Measurements from ENCODE around the gene ABCF1. TPM values are rescaled to one million over a fixed set of nuclear protein-coding genes. Genes with fewer than 3 reads are reported as not detected.

Gene ABCF1
- polyA plus RNA-seq, 3 donors = 7.5 to 19.8 (median 14.6) TPM

DNA sequence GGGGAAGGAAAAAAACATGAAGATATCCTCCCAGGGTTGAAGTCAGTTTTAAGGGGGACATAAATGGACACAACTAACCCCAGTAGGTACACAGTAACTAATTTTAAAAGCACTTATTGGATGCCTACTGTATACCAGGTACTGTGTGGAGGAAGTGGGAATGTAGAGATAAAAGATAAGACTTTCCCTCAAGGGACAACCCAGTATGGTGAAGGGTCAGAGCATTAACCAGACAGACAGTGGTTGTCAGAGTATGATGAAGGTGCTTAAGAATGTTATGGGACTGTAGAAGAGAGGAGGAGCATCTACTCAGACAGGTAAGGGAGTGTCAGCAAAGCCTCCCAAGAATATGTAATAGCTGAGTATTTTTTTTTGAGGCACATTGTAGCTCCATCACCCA lies 906 bp downstream of the ABCF1 start:
- Histone ChIP-seq H3K36me3 (replicated peaks in 1 of 2; ENCODE audit: control insufficient read depth in 1 of 2, insufficient read depth in 2 of 2, low read length in 2 of 2) (peaks cover 7 to 30% of the 10 kb centered on the region in 2 donors), H4K20me1 (ENCODE audit: insufficient read depth, low read length) (peaks cover 56% of the 10 kb centered on the region), H3K27ac (ENCODE audit: low read depth in 1 of 2, low read length in 2 of 2) (peak overlapping the region in 1 of 2 donors; percentile 97), H3K4me2 (replicated peaks; ENCODE audit: extremely low read depth, low read length, poor library complexity, severe bottlenecking) (peak overlapping the region; percentile 92), H3K79me2 (ENCODE audit: insufficient read depth, low read length) (peaks cover 58% of the 10 kb centered on the region), H3K9me3 (replicated peaks in 1 of 2; ENCODE audit: control insufficient read depth in 1 of 2, insufficient read depth in 1 of 2, low read length in 2 of 2) (no peaks in the 10 kb centered on the region), H3K9ac (ENCODE audit: insufficient read depth, low read length, poor library complexity, severe bottlenecking) (peak overlapping the region; percentile 83), H3K4me1 (ENCODE audit: control insufficient read depth in 1 of 2, insufficient read depth in 2 of 2, low read length in 2 of 2) (peaks cover 23 to 33% of the 10 kb centered on the region in 2 donors), H3K27me3 (ENCODE audit: control insufficient read depth in 2 of 2, insufficient read depth in 2 of 2, low read length in 2 of 2) (no peaks in the 10 kb centered on the region), H2AFZ (ENCODE audit: insufficient read depth, low read depth, low read length, poor library complexity, severe bottlenecking) (no peak overlapping the region), H3K4me3 (replicated peaks in 1 of 3; ENCODE audit: low read depth in 2 of 3, low read length in 3 of 3) (peak overlapping the region in 2 of 3 experiments; percentile 76 to 87)
- TF ChIP-seq, protein P1, sequence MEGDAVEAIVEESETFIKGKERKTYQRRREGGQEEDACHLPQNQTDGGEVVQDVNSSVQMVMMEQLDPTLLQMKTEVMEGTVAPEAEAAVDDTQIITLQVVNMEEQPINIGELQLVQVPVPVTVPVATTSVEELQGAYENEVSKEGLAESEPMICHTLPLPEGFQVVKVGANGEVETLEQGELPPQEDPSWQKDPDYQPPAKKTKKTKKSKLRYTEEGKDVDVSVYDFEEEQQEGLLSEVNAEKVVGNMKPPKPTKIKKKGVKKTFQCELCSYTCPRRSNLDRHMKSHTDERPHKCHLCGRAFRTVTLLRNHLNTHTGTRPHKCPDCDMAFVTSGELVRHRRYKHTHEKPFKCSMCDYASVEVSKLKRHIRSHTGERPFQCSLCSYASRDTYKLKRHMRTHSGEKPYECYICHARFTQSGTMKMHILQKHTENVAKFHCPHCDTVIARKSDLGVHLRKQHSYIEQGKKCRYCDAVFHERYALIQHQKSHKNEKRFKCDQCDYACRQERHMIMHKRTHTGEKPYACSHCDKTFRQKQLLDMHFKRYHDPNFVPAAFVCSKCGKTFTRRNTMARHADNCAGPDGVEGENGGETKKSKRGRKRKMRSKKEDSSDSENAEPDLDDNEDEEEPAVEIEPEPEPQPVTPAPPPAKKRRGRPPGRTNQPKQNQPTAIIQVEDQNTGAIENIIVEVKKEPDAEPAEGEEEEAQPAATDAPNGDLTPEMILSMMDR (IDR thresholded peaks at IDR 0.05) = no peak
- intact Hi-C loops (cut with micrococcal nuclease) = no loop called here
- Mint-ChIP-seq H3K4me3 (peak overlapping the region; percentile 96 to 99), H3K27ac (peak overlapping the region; percentile 98 to 100 (median 99)), H3K27me3 (ENCODE audit: low read depth in 3 of 3) (peaks cover 1 to 5% (median 2%) of the 10 kb centered on the region in 3 donors), H3K36me3 (peaks cover 19 to 31% of the 10 kb centered on the region in 2 donors), H3K4me1 (peaks cover 40% of the 10 kb centered on the region), H3K9me3 (no peaks in the 10 kb centered on the region)
- DNase-seq = no peak

DNA sequence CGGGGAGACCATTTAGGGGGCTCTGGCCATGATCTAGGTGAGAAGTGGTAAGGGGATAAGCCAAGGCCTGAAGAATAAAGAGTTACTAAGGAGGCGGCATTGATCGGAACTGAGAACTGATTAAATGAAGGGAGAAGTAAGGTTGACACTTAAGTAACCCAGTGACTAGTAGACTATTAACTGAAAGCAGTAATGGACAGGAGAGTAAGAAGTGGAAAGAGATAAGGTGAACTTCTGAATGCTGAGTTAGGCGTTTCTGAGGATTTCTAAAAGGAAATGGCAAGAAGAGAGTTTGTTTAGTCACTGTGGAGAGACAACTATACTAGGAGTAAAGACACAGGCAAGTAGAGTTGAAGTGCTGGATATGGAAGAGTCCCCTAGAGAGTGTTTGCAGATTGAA lies 1.9 kb downstream of the ABCF1 start:
- Mint-ChIP-seq H3K4me1 (peaks cover 40% of the 10 kb centered on the region), H3K9me3 (no peaks in the 10 kb centered on the region), H3K36me3 (peaks cover 28 to 40% of the 10 kb centered on the region in 2 donors), H3K27me3 (ENCODE audit: low read depth in 3 of 3) (peaks cover 1 to 5% (median 2%) of the 10 kb centered on the region in 3 donors), H3K4me3 (no peak overlapping the region), H3K27ac (peak overlapping the region in 2 of 7 donors; percentile 42 to 48)
- Histone ChIP-seq H3K9ac (ENCODE audit: insufficient read depth, low read length, poor library complexity, severe bottlenecking) (no peak overlapping the region), H3K4me1 (ENCODE audit: control insufficient read depth in 1 of 2, insufficient read depth in 2 of 2, low read length in 2 of 2) (peaks cover 23 to 33% of the 10 kb centered on the region in 2 donors), H4K20me1 (ENCODE audit: insufficient read depth, low read length) (peaks cover 61% of the 10 kb centered on the region), H3K4me3 (replicated peaks in 1 of 3; ENCODE audit: low read depth in 2 of 3, low read length in 3 of 3) (no peak overlapping the region), H2AFZ (ENCODE audit: insufficient read depth, low read depth, low read length, poor library complexity, severe bottlenecking) (no peak overlapping the region), H3K27me3 (ENCODE audit: control insufficient read depth in 2 of 2, insufficient read depth in 2 of 2, low read length in 2 of 2) (no peaks in the 10 kb centered on the region), H3K79me2 (ENCODE audit: insufficient read depth, low read length) (peaks cover 60% of the 10 kb centered on the region), H3K4me2 (replicated peaks; ENCODE audit: extremely low read depth, low read length, poor library complexity, severe bottlenecking) (no peak overlapping the region), H3K27ac (ENCODE audit: low read depth in 1 of 2, low read length in 2 of 2) (peak overlapping the region in 1 of 2 donors; percentile 2), H3K36me3 (replicated peaks in 1 of 2; ENCODE audit: control insufficient read depth in 1 of 2, insufficient read depth in 2 of 2, low read length in 2 of 2) (peaks cover 17 to 40% of the 10 kb centered on the region in 2 donors), H3K9me3 (replicated peaks in 1 of 2; ENCODE audit: control insufficient read depth in 1 of 2, insufficient read depth in 1 of 2, low read length in 2 of 2) (no peaks in the 10 kb centered on the region)
- 57% methylated on average over 4 of the region's 4 CpGs for WGBS (ENCODE audit: insufficient coverage)
- no peak for DNase-seq
- intact Hi-C loops (cut with micrococcal nuclease) = no loop called here
- TF ChIP-seq, protein P1 (IDR thresholded peaks at IDR 0.05) = no peak

All from CD14-positive monocyte (primary cell).